DND-41 (cell line): ENCODE data around the gene NUDT2.

Source experiments
- ATAC-seq: fragments of 200-7000 bp; cut with Tn5 transposase; 3 replicates; pipeline ENCODE4 v1.9.1; 2021; ENCODE audit warnings: low read depth; ENCODE audit not compliant: insufficient read depth
- DNase-seq: peaks from one replicate; pipeline ENCODE4 v3.0.0-alpha.2; 2020
- H2AFZ ChIP-seq: 2 replicates; pipeline ENCODE4 v1.6.0; 2012; ENCODE audit warnings: low read depth, low read length
- H3K27ac ChIP-seq: 2 replicates; pipeline ENCODE4 v1.5.1; 2012; ENCODE audit warnings: low read length, inconsistent platforms
- H3K27me3 ChIP-seq: fragments of 200-600 bp; sonication (generic); 2 replicates; pipeline ENCODE4 v1.6.0; 2012; ENCODE audit warnings: low read length, mild to moderate bottlenecking, inconsistent platforms; ENCODE audit not compliant: insufficient read depth, poor library complexity
- H3K36me3 ChIP-seq: 2 replicates; pipeline ENCODE4 v1.5.1; 2012; ENCODE audit warnings: low read length, inconsistent platforms; ENCODE audit not compliant: insufficient read depth
- H3K4me1 ChIP-seq: 2 replicates; pipeline ENCODE4 v1.5.1; 2012; ENCODE audit warnings: mild to moderate bottlenecking, low read length; ENCODE audit not compliant: insufficient read depth
- H3K4me2 ChIP-seq: 2 replicates; pipeline ENCODE4 v1.6.0; 2012; ENCODE audit warnings: mild to moderate bottlenecking, moderate library complexity, low read length, inconsistent platforms; ENCODE audit not compliant: insufficient read depth
- H3K4me3 ChIP-seq, 2 experiments: fragments of 200-600 bp in 1 of 2; shearing (Covaris generic) in 1 of 2; 2 replicates each; pipeline ENCODE4 v1.5.1; 2012 to 2016; ENCODE audit warnings: inconsistent platforms in 2 of 2, low read length in 2 of 2, mild to moderate bottlenecking in 2 of 2, low read depth in 1 of 2, moderate library complexity in 1 of 2
- H3K79me2 ChIP-seq: 2 replicates; pipeline ENCODE4 v1.6.0; 2012; ENCODE audit warnings: low read length, inconsistent platforms; ENCODE audit not compliant: insufficient read depth
- H3K9ac ChIP-seq: 2 replicates; pipeline ENCODE4 v1.6.0; 2012; ENCODE audit warnings: low read depth, mild to moderate bottlenecking, inconsistent platforms, low read length, moderate library complexity
- H3K9me3 ChIP-seq: 2 replicates; pipeline ENCODE4 v1.5.1; 2012; ENCODE audit warnings: low read length, moderate library complexity, mild to moderate bottlenecking, inconsistent platforms; ENCODE audit not compliant: insufficient read depth, severe bottlenecking
- H4K20me1 ChIP-seq: 2 replicates; pipeline ENCODE4 v1.6.0; 2012; ENCODE audit warnings: low read length; ENCODE audit not compliant: insufficient read depth
- EZH2 ChIP-seq: IDR thresholded peaks from 3 replicates; pipeline ENCODE4 v1.6.1; 2012; ENCODE audit warnings: borderline replicate concordance, low read depth, mild to moderate bottlenecking, moderate library complexity, low read length, inconsistent platforms; ENCODE audit not compliant: severe bottlenecking
- TF ChIP-seq, protein P1 (sequence below): IDR thresholded peaks from 2 replicates; pipeline ENCODE4 v1.5.1; 2012; ENCODE audit warnings: borderline replicate concordance, low read length, moderate library complexity, mild to moderate bottlenecking; ENCODE audit not compliant: poor library complexity, severe bottlenecking; ENCODE audit errors: extremely low read depth

NUDT2 gene

GRCh38 chr9:34328987-34329832 lies at the start of gene NUDT2, which contains the start of gene KIF24:
TSS of gene NUDT2 (plus strand) at chr9:34329569. CDS start at chr9:34339040, 9,471 bp downstream.
TSS of gene KIF24 (minus strand) at chr9:34329268. CDS start at chr9:34311346, 17,922 bp downstream.
- no peaks in the 10 kb centered on the region for H3K27me3 ChIP-seq
- H3K79me2 ChIP-seq = peaks cover 85% of the 10 kb centered on the region
- peak within 1 kb of the TSS; percentile 84 for H3K9ac ChIP-seq
- TF ChIP-seq EZH2 = no peak
- TF ChIP-seq, protein P1, sequence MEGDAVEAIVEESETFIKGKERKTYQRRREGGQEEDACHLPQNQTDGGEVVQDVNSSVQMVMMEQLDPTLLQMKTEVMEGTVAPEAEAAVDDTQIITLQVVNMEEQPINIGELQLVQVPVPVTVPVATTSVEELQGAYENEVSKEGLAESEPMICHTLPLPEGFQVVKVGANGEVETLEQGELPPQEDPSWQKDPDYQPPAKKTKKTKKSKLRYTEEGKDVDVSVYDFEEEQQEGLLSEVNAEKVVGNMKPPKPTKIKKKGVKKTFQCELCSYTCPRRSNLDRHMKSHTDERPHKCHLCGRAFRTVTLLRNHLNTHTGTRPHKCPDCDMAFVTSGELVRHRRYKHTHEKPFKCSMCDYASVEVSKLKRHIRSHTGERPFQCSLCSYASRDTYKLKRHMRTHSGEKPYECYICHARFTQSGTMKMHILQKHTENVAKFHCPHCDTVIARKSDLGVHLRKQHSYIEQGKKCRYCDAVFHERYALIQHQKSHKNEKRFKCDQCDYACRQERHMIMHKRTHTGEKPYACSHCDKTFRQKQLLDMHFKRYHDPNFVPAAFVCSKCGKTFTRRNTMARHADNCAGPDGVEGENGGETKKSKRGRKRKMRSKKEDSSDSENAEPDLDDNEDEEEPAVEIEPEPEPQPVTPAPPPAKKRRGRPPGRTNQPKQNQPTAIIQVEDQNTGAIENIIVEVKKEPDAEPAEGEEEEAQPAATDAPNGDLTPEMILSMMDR = no peak
- H4K20me1 ChIP-seq = 0 out of 2 replicates have a peak, but pooled peaks cover 6% of the 10 kb centered on the region
- no peaks in the 10 kb centered on the region; the same call in 1 of the 2 replicates for H3K36me3 ChIP-seq
- H3K4me3 ChIP-seq = peak within 1 kb of the TSS; percentile 81 to 87
- no peaks in the 10 kb centered on the region for H3K9me3 ChIP-seq
- peak within 1 kb of the TSS; percentile 94 for H3K27ac ChIP-seq
- ATAC-seq = peak; percentile 93
- H2AFZ ChIP-seq = peak within 1 kb of the TSS; percentile 89
- peaks cover 36% of the 10 kb centered on the region for H3K4me1 ChIP-seq
- DNase-seq = peak; percentile 97
- H3K4me2 ChIP-seq = peak within 1 kb of the TSS; percentile 76

- Histone ChIP-seq H3K27me3 (no peaks in the 10 kb centered on the region), H3K4me1 (no peaks in the 10 kb centered on the region), H3K27ac (no peak overlapping the region), H3K4me3 (no peak overlapping the region), H3K4me2 (no peak overlapping the region), H2AFZ (no peak overlapping the region), H3K9me3 (no peaks in the 10 kb centered on the region), H4K20me1 (no peaks in the 10 kb centered on the region), H3K36me3 (peaks cover 40% of the 10 kb centered on the region), H3K9ac (no peak overlapping the region), H3K79me2 (no peaks in the 10 kb centered on the region)
- DNase-seq (no peak), ATAC-seq (no peak)
- TF ChIP-seq, protein P1 = no peak
- TF ChIP-seq EZH2 = no peak
These were observed 47.3 kb upstream of the NUDT2 start for GRCh38 chr9:34282096-34282495.

GRCh38 chr9:34289159-34289558 lies 40.2 kb upstream of the NUDT2 start:
- no peak overlapping the region for H3K4me2 ChIP-seq
- H3K79me2 ChIP-seq = no peaks in the 10 kb centered on the region
- no peaks in the 10 kb centered on the region for H3K4me1 ChIP-seq
- no peak overlapping the region for H2AFZ ChIP-seq
- ATAC-seq = no peak
- peaks cover 32% of the 10 kb centered on the region; the same call in 1 of the 2 replicates for H3K36me3 ChIP-seq
- DNase-seq = no peak
- no peak overlapping the region for H3K4me3 ChIP-seq
- TF ChIP-seq, protein P1 = no peak
- no peak for TF ChIP-seq EZH2
- no peak overlapping the region for H3K9ac ChIP-seq
- H3K27ac ChIP-seq = no peak overlapping the region
- no peaks in the 10 kb centered on the region for H3K9me3 ChIP-seq
- no peaks in the 10 kb centered on the region for H3K27me3 ChIP-seq
- no peaks in the 10 kb centered on the region for H4K20me1 ChIP-seq
